Mesothelial cell of epicardium (in vitro differentiated cells): Measurements from ENCODE around the gene SMIM5. TPM values are rescaled to one million over a fixed set of nuclear protein-coding genes. Genes with fewer than 3 reads are reported as not detected.

ENCODE experiments used
- DNase-seq, 2 experiments: peaks; one replicate each; pipeline ENCODE4 v3.0.0; 2021; ENCODE audit warnings: low spot score in 2 of 2; ENCODE audit not compliant: unreplicated experiment in 2 of 2
- H3K27ac Mint-ChIP-seq: 2 replicates; pipeline ENCODE4 v1.8.0; 2021; ENCODE audit warnings: mixed read lengths
- H3K27me3 Mint-ChIP-seq: 2 replicates; pipeline ENCODE4 v1.8.0; 2021; ENCODE audit warnings: low read depth, mixed read lengths
- H3K36me3 Mint-ChIP-seq: 2 replicates; pipeline ENCODE4 v1.8.0; 2021; ENCODE audit warnings: mixed read lengths
- H3K4me1 Mint-ChIP-seq: 2 replicates; pipeline ENCODE4 v1.8.0; 2021; ENCODE audit warnings: mixed read lengths
- H3K4me3 Mint-ChIP-seq: 2 replicates; pipeline ENCODE4 v1.8.0; 2021; ENCODE audit warnings: mild to moderate bottlenecking, moderate library complexity, mixed read lengths
- H3K9me3 Mint-ChIP-seq: 2 replicates; pipeline ENCODE4 v1.8.0; 2021; ENCODE audit warnings: mixed read lengths
- total RNA-seq: library from RNA; stranded (reverse); gene quantifications from 3 replicates; pipeline ENCODE4 v1.2.1, GENCODE V29; 2021
- TF ChIP-seq, protein P1 (sequence below): fragments of 200-600 bp; sonication (generic); IDR thresholded peaks from one replicate; pipeline ENCODE4 v1.5.0; 2021; ENCODE audit warnings: antibody characterized with exemption; ENCODE audit not compliant: unreplicated experiment

Gene SMIM5
- total RNA-seq, 1 donor from 2014 or later = 1.7 TPM

DNA sequence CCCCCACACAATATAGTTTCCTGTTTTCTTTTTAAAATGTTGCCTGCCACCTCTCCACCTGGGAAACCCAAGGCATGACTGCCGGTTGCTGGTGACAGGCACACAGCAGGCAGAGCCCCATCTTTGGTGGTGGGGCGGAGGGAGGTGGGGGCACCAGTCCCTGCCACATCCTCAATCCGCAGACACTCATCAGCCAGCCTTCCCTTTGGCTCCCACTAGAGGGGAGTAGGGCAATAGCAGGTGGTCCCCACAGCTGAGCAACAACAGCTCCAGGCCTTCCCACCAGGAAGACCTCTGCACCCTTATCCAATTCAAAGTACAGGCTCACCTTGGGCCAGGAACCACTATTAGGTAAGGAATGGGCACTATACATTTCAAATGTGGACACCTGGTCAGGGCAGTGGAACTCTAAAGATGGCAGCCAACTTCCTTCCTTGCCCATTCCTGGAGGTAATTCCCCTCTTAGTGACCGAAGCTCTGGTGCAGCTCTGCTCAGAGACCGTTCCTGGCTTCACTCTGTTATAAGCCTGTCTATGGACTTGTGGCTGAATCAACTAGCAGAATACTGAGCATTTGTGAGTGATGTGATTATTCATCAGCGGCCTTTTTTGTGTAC is 19.8 kb downstream of the SMIM5 start:
- Mint-ChIP-seq H3K4me1 (peaks cover 2% of the 10 kb centered on the region), H3K4me3 (no peak overlapping the region), H3K36me3 (peaks cover 29% of the 10 kb centered on the region), H3K27me3 (no peaks in the 10 kb centered on the region), H3K27ac (peak overlapping the region; percentile 79), H3K9me3 (no peaks in the 10 kb centered on the region)
- no peak for DNase-seq
- TF ChIP-seq, protein P1, sequence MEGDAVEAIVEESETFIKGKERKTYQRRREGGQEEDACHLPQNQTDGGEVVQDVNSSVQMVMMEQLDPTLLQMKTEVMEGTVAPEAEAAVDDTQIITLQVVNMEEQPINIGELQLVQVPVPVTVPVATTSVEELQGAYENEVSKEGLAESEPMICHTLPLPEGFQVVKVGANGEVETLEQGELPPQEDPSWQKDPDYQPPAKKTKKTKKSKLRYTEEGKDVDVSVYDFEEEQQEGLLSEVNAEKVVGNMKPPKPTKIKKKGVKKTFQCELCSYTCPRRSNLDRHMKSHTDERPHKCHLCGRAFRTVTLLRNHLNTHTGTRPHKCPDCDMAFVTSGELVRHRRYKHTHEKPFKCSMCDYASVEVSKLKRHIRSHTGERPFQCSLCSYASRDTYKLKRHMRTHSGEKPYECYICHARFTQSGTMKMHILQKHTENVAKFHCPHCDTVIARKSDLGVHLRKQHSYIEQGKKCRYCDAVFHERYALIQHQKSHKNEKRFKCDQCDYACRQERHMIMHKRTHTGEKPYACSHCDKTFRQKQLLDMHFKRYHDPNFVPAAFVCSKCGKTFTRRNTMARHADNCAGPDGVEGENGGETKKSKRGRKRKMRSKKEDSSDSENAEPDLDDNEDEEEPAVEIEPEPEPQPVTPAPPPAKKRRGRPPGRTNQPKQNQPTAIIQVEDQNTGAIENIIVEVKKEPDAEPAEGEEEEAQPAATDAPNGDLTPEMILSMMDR = peak; percentile 64

DNA sequence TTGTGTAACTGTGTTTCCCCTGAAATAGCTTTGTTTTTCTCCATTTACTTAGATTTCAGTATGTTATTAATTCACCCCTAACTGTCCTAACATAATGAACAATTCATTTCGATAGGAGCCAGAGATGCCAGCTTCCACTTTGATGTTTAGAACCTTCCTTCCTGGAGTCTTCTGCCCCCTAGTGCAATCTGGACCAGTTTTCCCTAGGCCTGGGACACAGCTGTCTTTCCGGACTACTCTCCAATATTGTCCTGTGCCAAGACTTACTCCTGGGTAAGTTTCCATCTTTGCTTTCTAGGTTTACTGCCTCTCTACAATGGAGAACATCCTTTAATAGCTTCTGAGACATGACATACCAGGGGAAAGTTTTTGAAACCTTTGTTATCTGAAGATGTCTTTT is 20.9 kb downstream of the SMIM5 start:
- Mint-ChIP-seq H3K36me3 (peaks cover 24% of the 10 kb centered on the region), H3K27me3 (no peaks in the 10 kb centered on the region), H3K4me3 (no peak overlapping the region), H3K27ac (no peak overlapping the region), H3K4me1 (peaks cover 2% of the 10 kb centered on the region), H3K9me3 (no peaks in the 10 kb centered on the region)
- TF ChIP-seq, protein P1 = no peak
- no peak for DNase-seq

DNA sequence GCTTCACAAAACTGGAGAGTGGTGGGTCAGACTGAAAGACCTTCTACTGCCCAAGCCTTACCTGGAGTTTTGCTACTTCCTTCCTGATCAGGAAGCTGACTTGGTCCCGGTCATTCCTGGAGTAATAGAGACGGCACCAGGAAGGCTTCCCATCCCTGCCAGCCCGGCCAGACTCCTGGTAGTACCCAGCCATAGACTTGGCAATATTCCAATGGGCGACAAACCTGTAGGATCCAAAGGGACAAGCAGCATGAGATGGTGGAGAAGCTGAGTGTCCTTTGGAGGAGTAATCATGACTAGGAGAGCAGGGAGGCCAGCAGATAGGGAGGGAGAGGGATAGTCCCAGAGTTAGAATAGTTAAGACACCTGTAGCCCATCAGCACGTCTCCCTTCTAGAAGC is 25.0 kb downstream of the SMIM5 start:
- Mint-ChIP-seq H3K4me3 (no peak overlapping the region), H3K27ac (no peak overlapping the region), H3K36me3 (peaks cover 20% of the 10 kb centered on the region), H3K9me3 (no peaks in the 10 kb centered on the region), H3K4me1 (no peaks in the 10 kb centered on the region), H3K27me3 (no peaks in the 10 kb centered on the region)
- DNase-seq = no peak
- TF ChIP-seq, protein P1 = no peak

DNA sequence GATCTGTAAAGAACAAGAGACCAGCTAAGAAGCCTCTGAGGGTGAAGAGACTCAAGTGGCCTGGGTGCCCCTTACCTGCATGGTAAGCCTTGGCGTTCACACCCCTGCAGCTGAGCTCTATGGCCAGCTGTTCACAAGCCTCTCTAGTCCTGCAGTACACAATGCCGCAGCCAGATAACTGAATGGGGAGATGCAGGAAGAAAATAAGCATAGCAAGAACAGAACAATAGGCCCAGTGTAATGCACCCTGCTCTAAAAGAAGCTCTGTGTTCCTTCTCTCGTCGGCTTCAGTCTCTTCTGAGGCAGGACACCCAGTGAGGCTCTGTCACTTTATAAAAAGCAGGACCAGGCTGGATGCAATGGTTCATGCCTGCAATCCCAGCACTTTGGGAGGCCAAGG is 28.3 kb downstream of the SMIM5 start:
- Mint-ChIP-seq H3K4me3 (no peak overlapping the region), H3K36me3 (peaks cover 25% of the 10 kb centered on the region), H3K27me3 (no peaks in the 10 kb centered on the region), H3K9me3 (no peaks in the 10 kb centered on the region), H3K27ac (no peak overlapping the region), H3K4me1 (peaks cover 8% of the 10 kb centered on the region)
- TF ChIP-seq, protein P1 = no peak
- DNase-seq = no peak

DNA sequence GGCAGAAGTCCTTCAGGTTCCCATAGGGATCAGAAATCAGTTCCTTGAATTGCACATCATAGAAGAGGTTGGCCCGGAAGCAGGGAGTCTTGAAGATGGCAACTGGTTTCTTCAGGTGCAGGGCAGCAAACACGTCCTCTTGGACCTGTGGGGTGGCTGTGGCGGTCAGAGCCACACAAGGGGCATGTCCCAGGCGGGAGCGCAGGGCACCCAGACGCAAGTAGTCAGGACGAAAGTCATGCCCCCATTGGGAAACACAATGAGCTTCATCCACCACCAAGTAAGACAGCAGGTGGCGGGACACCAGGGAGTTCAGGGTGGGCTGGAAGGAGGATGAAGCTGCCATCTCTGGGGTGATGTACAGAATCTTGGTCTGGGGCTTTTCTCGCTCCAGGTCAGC is 29.3 kb downstream of the SMIM5 start:
- H3K4me3 Mint-ChIP-seq = no peak overlapping the region
- no peak for DNase-seq
- no peak overlapping the region for H3K27ac Mint-ChIP-seq
- no peaks in the 10 kb centered on the region for H3K27me3 Mint-ChIP-seq
- peaks cover 17% of the 10 kb centered on the region for H3K36me3 Mint-ChIP-seq
- H3K9me3 Mint-ChIP-seq = no peaks in the 10 kb centered on the region
- TF ChIP-seq, protein P1 = no peak
- peaks cover 8% of the 10 kb centered on the region for H3K4me1 Mint-ChIP-seq
